DMS 273 treated with DMSO at 0.1 percent for 48 hours (cell line): Measurements from ENCODE around the gene ASIP.
"Not testable (repeated sequence)": the region's sequence is repeated elsewhere in the genome, so short reads cannot be mapped to it uniquely, and the experiment has no call there.

Source experiments
- DNase-seq: peaks from one replicate; lab custom pipeline; 2025; lab: John Stamatoyannopoulos, UW

ASIP gene

DNA sequence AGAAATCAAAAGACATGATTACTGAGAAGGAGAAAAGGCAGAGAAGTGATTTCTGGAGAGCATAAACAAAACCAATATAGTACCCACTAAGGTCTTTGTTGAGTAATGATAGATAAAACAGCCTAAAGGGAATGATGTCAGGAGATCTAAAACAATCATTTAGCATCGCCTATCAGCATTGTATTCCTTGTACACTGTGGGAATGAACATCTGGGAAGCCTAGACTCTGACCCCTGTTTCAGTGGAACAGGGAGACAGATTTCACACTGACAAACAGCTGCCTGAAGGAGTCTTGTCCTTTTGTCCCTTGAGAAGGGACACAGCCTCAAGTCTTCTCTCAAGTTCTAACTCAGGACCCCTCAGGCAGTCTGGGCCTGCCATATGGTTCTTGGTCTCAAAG lies 1.7 kb downstream of the ASIP start:
- DNase-seq = no peak

GRCh38 chr20:34243377-34243776 lies 2.2 kb downstream of the ASIP start:
- DNase-seq = peak; percentile 35

DNA sequence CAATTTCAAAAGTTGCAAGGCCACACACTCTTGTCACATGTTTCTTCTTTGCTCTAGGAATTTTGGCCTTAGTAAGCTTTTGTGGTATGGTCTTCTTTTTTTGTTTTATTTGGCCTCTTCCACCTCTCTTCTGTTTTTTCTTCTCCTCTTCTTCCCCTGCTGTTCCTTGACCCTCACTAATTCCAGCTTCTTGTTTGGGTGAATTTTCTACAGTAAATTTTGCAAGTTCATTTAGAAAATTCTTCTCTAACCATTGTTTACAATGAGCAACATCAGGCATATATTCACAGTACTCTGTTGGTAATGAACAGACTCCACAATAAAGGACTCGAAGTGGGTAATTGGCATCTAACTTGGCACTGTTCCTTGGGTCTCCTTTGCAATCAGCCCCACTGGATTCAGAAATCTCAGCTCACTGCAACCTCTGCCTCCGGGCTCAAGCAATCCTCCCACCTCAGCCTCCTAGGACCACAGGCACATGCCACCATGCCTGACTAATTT lies 5.0 kb downstream of the ASIP start:
- DNase-seq = no peak

DNA sequence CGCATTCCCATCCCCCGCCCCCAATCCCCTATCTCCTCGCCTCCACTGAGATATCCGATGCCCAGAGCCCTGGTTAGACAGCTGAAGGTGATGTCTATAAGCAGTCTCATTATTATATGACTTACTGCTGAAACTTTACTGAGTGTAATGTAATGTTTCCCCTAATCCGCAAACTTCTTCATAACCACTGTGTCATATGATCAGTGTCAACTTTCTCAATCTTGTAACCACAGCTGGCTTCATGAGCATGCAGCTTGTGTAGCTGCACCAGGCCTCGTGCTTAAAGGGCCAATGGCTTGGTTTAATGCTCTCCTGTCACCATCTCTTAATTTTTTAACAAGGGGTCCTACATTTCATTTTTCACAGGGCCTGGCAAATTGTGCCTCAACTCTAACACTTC lies 8.1 kb downstream of the ASIP start:
- DNase-seq = no peak

DNA sequence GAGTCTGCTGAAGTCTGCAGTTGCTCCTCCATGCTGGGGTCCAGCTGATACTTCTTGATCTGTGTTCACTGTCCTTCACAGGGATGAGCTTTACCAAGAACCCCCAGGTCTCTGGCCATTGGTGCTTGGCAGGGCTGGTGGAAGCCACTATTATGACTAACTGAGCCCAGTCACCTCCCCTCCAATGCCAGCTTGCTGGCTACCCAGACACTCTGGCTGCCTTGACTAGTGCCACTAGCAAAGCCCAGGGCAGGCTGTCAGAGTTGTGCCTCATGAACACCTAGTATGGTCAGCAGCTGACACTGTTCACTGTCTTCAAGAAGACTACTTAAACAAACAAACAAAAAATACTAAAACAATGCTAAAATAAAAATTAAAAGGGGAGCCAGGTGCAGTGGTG lies 8.8 kb downstream of the ASIP start:
- DNase-seq = no peak

- DNase-seq = no peak
Observed at GRCh38 chr20:34251619-34252018, 10.4 kb downstream of the ASIP start.

DNA sequence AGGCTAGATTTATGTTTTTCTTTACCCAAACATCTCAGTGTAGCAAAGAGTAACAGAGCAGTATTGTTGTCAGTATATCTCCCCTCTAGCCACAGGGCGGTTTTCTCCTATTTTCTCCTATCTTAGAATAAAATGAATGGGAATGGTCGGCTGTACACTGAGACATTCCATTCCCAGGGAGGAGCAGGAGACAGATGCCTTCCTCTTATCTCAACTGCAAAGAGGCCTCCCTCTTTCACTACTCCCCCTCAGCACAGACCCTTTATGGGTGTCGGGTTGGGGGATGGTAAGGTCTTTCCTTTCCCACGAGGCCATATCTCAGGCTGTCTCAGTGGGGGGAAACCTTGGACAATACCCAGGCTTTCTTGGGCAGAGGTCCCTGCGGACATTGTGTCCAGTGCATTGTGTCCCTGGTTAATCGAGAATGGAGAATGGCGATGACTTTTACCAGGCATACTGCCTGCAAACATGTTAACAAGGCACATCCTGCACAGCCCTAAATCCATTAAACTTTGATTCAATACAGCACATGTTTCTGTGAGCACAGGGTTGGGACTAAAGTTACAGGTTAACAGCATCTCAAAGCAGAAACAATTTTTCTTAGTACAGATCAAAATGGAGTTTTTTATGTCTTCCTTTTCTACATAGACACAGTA lies 11.3 kb downstream of the ASIP start:
- DNase-seq = not testable (repeated sequence)

GRCh38 chr20:34254979-34255378 lies 13.8 kb downstream of the ASIP start:
- no peak for DNase-seq

- no peak for DNase-seq
Observed at GRCh38 chr20:34256629-34257124, 15.5 kb downstream of the ASIP start.

- no peak for DNase-seq
Observed at GRCh38 chr20:34260208-34260942, 19.2 kb downstream of the ASIP start.

DNA sequence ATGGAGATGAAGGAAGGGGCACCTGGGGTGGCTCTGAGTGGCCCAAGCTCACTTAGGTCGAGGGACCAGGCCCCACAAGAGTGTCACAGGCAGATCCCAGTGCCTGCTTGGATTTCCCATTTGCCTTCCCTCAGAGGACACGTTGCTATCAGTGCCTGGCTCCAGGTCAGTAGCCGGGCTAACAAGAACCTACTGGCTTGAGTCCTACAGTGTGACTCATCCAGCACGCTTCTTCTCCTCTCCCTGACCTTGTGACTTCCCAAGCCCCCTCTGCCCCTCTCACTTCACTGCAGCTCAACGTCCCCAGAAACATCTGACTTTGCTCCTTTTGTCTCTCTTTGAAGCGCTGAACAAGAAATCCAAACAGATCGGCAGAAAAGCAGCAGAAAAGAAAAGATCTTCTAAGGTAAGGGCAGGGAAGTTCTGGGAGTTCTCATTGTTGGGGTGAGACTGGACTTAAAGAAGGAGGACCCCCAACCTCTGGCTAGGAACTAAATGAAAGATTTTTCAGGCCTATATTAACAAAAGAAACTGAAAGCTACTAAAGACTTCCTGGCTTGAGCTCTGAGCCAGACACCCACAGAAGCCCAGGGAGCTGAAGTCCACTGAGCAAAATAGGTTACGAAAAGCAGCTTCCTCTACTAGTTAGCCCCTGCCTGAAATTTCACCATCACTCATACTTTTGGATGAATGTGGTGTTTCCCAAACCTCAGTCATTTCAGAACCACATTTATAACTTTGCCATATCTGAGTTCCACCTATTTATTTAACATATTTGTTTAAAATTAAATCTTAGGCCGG lies 21.5 kb downstream of the ASIP start:
- DNase-seq = no peak

DNA sequence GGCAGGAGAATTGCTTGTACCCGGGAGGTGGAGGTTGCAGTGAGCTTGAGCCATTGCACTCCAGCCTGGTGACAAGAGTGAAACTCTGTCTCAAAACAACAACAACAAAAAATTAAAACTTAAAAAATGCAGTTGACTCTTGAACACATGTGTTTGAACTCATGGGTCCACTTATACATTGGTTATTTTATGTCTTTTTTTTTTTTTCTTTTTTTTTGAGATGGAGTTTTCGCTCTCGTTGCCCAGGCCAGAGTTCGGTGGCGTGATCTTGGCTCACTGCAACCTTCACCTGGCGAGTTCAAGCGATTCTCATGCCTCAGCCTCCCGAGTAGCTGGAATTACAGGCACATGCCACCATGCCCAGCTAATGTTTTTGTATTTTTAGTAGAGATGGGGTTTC lies 22.2 kb downstream of the ASIP start:
- not testable (repeated sequence) for DNase-seq

GRCh38 chr20:34264141-34264540 lies 22.9 kb downstream of the ASIP start:
- DNase-seq = no peak

DNA sequence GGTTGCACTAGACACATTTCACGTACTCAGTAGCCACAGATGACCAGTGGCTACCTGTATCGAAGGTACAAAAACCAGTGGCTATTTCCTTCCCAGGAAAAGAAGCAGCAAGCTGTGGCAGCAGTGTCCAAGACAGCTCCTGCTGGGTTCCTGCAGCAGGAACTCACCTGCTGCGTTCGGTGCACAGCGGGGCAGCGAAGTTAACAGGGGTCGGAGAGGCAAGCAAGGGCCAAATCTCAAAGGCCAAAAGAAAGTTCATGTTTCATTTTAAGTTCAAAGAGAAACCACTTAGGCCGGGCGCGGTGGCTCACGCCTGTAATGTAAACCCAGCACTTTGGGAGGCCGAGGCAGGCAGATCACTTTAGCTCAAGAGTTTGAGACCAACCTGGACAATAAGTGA lies 26.9 kb downstream of the ASIP start:
- no peak for DNase-seq

- no peak for DNase-seq
Observed at GRCh38 chr20:34268851-34269636, 27.8 kb downstream of the ASIP start.

DNA sequence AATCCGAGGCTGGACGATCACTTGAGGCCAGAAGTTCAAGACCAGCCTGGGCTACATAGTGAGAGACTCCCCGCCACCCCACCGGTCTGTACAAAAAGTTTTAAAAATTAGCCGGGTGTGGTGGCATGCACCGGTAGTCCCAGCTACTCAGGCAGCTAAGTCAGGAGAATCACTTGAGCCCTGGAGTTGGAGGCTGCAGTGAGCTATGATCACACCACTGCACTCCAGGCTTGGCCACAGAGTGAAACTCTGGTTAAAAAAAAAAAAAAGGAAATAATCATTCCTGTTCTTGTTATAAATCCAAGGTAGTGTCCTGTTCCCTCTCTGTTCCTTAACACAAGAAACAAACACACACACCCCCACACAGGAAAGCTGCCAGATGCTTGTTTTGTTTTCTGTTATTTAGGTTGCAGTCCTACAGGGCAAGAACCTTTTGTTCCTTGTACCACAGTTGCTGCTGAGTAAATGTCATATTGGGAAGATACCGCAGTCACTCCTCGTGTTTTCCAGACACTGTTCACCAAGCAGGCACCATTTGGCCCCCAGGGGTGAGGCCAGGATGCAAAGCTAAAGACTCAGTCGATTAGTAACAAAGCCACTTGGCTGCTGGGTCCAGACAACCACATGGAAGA lies 28.9 kb downstream of the ASIP start:
- no peak for DNase-seq

DNA sequence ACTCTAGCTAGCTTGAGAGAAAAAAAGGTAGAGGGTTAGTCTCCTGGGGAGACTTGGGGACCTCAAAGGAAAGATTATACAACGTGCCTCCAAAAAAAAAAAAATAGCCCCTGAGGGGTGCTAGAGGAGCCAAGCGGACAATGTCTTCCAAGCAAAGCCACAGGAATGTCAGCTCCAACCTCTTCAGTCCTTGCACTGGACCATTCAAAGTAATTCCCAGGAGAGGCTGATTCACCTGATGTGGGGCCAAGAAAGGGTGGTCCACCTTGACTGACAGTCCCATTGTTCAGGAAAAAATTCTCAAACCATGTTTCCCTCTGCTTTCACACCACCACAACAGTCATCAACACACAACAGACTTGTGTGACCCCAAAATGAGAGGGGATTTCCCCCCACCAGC lies 30.7 kb downstream of the ASIP start:
- DNase-seq = no peak

DNA sequence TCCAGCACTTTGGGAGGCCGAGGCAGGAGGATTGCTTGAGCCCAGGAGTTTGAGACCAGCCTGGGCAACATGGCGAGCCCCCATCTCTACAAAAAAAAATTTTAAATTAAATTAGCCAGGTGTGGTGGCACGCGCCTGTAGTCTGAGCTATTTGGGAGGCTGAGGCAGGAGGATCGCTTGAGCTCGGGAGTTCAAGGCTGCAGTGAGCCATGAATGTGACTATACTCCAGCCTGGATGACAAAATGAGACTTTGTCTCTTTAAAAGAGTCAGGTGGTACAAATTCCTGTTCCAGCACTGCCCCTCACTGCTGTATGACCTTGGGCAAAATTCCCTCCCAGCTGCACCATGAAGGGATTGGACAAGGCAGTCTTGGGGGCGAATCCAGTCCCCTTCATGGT lies 33.5 kb downstream of the ASIP start:
- DNase-seq = no peak

DNA sequence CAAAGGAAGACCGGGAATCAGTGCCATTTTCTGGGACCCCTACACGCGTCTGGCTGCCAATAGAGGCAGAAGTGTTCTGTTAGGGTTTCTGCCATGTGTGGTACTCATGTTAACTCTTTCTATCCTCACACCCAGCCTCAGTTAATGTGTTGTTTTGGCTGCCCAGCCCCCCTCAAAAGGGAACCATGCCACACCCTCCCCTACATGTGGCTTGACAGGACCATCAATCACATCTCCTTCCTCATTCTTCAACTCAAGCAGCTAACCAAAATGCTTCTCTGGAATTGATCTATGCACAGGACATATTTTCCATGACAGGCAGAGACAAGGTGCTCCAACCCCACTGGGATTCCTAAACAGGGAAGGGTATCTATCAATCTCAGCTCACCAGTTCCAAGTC lies 40.0 kb downstream of the ASIP start:
- no peak for DNase-seq

GRCh38 chr20:34282041-34282440 lies 40.8 kb downstream of the ASIP start:
- DNase-seq = no peak

GRCh38 chr20:34283844-34284243 lies 42.6 kb downstream of the ASIP start:
- DNase-seq = no peak
